Measurements from ENCODE around the gene OR5K3.

OR5K3 gene

DNA sequence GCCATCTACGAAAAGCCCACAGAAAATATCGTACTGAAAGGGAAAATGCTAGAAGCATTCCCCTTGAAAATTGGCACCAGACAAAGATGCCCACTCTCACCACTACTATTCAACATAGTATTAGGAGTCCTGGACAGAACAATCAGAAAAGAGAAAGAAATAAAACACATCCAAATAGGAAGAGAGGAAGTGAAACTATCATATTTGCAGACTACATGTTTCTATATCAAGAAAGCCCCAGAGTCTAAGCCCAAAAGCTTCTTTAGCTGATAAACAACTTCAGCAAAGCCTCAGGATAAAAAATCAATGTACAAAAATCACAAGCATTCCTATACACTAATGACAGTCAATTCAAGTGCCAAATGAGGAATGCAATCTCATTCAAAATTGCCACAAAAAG, 15.6 kb downstream of the OR5K3 start:
- DNase-seq (ENCODE audit: low read depth) = no peak
- no peak overlapping the region for H3K4me3 ChIP-seq (ENCODE audit: low read depth, low read length)

DNA sequence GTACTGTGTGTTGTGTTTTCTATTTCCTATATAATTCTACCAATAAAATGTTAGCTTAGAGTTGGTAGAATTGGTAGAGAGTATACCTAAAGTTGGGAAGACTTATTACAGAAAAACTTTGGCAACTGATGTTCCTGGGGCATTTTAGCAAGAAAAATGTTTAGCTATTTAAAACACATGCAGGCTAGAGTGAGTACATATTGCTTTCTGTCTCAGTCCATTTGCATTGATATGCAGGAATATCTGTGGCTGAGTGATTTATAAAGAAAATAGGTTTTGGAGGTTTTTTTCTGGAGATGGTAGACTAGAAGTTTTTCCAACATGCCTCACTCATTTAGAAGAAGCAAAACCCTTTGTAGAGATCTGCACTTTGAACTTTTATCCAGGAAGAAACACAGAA, 42.1 kb downstream of the OR5K3 start:
- no peak overlapping the region for H3K4me3 ChIP-seq (ENCODE audit: low read depth, low read length)
- DNase-seq (ENCODE audit: low read depth) = no peak

DNA sequence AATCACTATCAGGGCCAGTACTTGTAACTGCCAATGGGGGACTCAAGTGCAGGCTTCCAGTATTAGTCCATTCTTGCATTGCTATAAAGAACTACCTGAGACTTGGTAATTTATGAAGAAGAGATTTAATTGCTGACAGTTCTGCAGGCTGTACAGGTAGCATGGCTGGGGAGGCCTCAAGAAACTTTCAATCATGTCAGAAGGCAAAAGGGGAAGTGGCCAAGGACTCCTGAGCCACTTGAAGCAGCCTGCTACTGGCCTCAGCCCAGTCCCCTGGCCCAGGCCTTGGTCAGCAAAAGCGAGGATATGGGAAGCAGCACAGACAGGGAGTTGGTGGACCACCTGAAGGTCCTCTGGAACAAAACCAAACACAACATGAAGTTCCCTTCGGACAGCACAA, 43.3 kb downstream of the OR5K3 start:
- no peak overlapping the region for H3K4me3 ChIP-seq (ENCODE audit: low read depth, low read length)
- no peak for DNase-seq (ENCODE audit: low read depth)

DNA sequence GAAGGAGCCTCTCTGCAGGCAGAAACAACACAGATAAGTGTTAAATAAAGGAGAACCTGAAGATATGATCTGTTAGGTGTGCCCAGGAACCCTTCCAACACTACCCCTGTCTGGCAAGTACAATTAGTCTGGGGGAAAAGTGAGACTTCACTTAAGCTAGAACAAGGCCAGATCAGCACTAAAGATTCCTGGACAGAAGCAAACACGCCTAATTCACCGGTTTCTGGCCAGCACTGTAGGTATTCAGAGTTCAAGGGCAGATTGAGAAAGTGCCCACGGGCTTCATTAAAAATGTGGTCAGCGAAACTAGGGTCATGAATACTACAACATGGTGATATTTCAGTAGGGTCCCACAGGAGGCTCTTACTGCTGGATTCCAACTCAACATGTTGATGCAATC, 43.9 kb downstream of the OR5K3 start:
- H3K4me3 ChIP-seq (ENCODE audit: low read depth, low read length) = no peak overlapping the region
- no peak for DNase-seq (ENCODE audit: low read depth)

DNA sequence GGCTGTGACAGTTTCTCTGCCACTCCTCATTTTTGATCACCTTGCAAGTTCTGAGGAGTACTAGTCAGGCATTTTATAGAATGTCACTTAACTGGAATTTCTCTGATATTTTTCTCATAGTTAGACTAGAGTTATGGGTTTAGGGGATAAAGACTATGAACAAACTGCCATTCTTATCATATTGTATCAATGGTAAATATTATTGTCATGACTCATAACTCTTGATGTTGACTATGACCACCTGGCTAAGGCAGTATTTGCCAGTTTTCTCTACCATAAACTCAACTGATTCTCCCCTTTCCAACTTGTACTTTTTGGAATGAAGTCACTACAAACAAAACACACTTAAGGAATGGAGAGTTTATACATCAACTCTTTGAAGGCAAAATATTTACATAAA, 49.8 kb downstream of the OR5K3 start:
- H3K4me3 ChIP-seq (ENCODE audit: low read depth, low read length) = no peak overlapping the region
- DNase-seq (ENCODE audit: low read depth) = no peak

Measured in skeletal muscle cell (primary cell).